GM18907 (cell line): ENCODE data around the gene ALKBH8.
"Not testable (repeated sequence)": the region's sequence is repeated elsewhere in the genome, so short reads cannot be mapped to it uniquely, and the experiment has no call there.

Source experiments
- ATAC-seq: cut with Tn5 transposase; IDR thresholded peaks from one replicate; pipeline ENCODE4 v1.9.1; 2021; ENCODE audit warnings: mild to moderate bottlenecking, moderate library complexity; ENCODE audit not compliant: unreplicated experiment

ALKBH8 gene

GRCh38 chr11:107508201-107508857 lies 57.2 kb downstream of the ALKBH8 start:
- no peak for ATAC-seq

- ATAC-seq = no peak
Measured at GRCh38 chr11:107505647-107506225, 59.8 kb downstream of the ALKBH8 start.

GRCh38 chr11:107504981-107505380 lies 60.6 kb downstream of the ALKBH8 start:
- no peak for ATAC-seq

GRCh38 chr11:107501713-107502112 lies 63.8 kb downstream of the ALKBH8 start:
- no peak for ATAC-seq

- ATAC-seq = not testable (repeated sequence)
Measured at GRCh38 chr11:107497371-107497770, 68.2 kb downstream of the ALKBH8 start.

GRCh38 chr11:107496011-107496410 lies 69.5 kb downstream of the ALKBH8 start:
- no peak for ATAC-seq

- no peak for ATAC-seq
Measured at GRCh38 chr11:107494055-107494454, 71.5 kb downstream of the ALKBH8 start.

GRCh38 chr11:107493117-107493516 lies 72.4 kb downstream of the ALKBH8 start:
- no peak for ATAC-seq

- ATAC-seq = no peak
Measured at GRCh38 chr11:107490836-107491235, 74.7 kb downstream of the ALKBH8 start.

- ATAC-seq = no peak
Measured at GRCh38 chr11:107482234-107482633, 83.3 kb downstream of the ALKBH8 start.

- ATAC-seq = no peak
Measured at GRCh38 chr11:107478922-107479321, 86.6 kb downstream of the ALKBH8 start.

GRCh38 chr11:107477820-107478219 lies 87.7 kb downstream of the ALKBH8 start:
- ATAC-seq = no peak

GRCh38 chr11:107473792-107474191 lies 91.7 kb downstream of the ALKBH8 start:
- ATAC-seq = no peak

- ATAC-seq = no peak
Measured at GRCh38 chr11:107472966-107473365, 92.6 kb downstream of the ALKBH8 start.

- no peak for ATAC-seq
Measured at GRCh38 chr11:107468596-107468995, 96.9 kb downstream of the ALKBH8 start.

GRCh38 chr11:107467696-107468095 lies 97.8 kb downstream of the ALKBH8 start:
- ATAC-seq = no peak

GRCh38 chr11:107466275-107466866 lies 99.2 kb downstream of the ALKBH8 start:
- ATAC-seq = not testable (repeated sequence)

GRCh38 chr11:107457558-107458271 lies 107.8 kb downstream of the ALKBH8 start, which contains the start of gene CWF19L2:
TSS of gene CWF19L2 (minus strand) at chr11:107457825. CDS start at chr11:107457816, 9 bp downstream.
- peak; percentile 97 for ATAC-seq

GRCh38 chr11:107457205-107457557 lies 108.4 kb downstream of the ALKBH8 start:
- peak; percentile 53 for ATAC-seq

GRCh38 chr11:107453594-107454286 lies 111.8 kb downstream of the ALKBH8 start:
- ATAC-seq = no peak
